ENCODE data around the gene AUTS2.

- TF ChIP-seq CTCF (optimal IDR thresholded peaks at IDR 0.05 in 1 of 3, IDR thresholded peaks at IDR 0.05 in 1 of 3, conservative IDR thresholded peaks at IDR 0.05 in 1 of 3; ENCODE audit: extremely low read depth in 1 of 3, insufficient read depth in 2 of 3, low read length in 3 of 3) (no peak), EZH2 (IDR thresholded peaks at IDR 0.05; ENCODE audit: low read length) (no peak)
These were observed 9.8 kb downstream of the AUTS2 start for GRCh38 chr7:69608049-69608448.
